Measurements from ENCODE around the gene ZNF263.

GRCh38 chr16:3262517-3262916, 20.8 kb upstream of the ZNF263 start:
- TF ChIP-seq CTCF (IDR thresholded peaks at IDR 0.05) (no peak), POLR2A (IDR thresholded peaks at IDR 0.05) (no peak)

All from right lobe of liver (tissue), 4 donors.